GM10266 (cell line): Measurements from ENCODE around the gene SEMA4D.

ENCODE experiments used
- DNase-seq: peaks from one replicate; pipeline ENCODE4 v3.0.0; 2012; ENCODE audit errors: extremely low spot score
- CTCF ChIP-seq: IDR thresholded peaks from 2 replicates; pipeline ENCODE4 v1.5.1; 2012; ENCODE audit warnings: mild to moderate bottlenecking, low read depth; ENCODE audit not compliant: control insufficient read depth, insufficient read depth; ENCODE audit errors: missing control alignments

Gene SEMA4D

GRCh38 chr9:89390578-89391116, 107.3 kb downstream of the SEMA4D start:
- DNase-seq: no peak
- TF ChIP-seq CTCF: no peak

DNA sequence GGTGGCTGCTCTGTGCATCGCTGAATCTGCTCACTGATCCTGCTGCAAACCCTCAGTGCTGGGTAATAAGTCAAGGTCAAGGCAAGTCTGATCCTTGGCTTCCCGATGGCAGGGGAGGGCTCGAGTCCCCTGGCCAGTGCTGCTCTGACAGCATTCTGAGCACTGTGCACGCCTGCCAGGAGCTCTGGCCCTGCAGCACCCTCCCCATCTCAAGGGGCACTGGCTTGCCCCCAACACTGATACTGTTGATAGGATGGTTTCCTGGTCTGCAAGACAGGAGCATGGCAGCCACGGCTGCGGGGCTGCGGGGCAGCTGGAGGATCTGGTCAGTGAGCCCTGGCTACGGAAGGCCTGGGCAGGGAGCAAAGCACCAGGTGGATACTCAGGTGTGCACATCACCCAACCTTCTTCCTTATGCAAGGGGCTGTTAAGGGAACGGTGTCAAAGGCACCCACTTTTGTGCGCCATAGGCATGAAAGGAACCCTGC, 107.8 kb downstream of the SEMA4D start:
- no peak for TF ChIP-seq CTCF
- DNase-seq: no peak

- TF ChIP-seq CTCF: no peak
- DNase-seq: no peak
Measured at GRCh38 chr9:89388868-89389177, 109.1 kb downstream of the SEMA4D start.

DNA sequence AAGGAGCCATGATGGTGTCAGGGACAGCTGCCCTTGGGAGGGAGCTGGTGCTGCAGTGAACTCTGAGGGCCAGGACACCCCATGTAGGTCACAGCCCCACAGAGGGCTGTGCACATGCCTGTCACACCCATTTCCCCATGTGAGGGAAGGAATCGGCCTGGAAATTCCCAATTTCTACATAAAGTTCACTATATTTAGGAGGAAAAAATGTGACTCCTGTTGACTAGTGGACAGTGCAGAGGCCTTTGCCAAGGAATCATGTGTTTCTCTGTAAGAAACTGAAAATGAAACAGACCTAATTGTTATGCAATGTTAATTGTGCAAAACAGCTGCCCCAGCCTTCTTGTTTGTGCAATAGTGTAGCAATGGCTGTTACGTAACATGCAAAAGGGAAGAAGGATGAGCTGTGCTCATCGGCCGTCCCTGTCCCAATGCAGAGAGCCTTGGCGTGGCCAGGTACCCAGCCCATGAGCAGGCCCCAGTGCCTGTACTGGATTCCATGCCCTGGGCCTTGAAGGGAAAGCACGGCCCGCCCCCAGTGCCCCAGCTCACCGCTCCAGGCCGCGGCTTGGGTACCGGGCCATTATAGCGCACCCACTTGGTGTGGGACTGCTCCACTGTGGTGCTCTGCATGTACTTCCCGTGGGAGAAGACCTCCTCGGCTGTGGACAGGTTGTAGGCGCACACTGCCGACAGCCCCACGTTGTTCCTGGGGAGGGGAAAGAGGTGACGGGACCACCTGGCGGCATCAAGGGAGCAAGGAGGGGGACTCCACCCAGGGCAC, 109.6 kb downstream of the SEMA4D start:
- no peak for DNase-seq
- no peak for TF ChIP-seq CTCF

- TF ChIP-seq CTCF: no peak
- no peak for DNase-seq
Measured at GRCh38 chr9:89387197-89387849, 110.6 kb downstream of the SEMA4D start.

- no peak for DNase-seq
Measured at GRCh38 chr9:89386797-89387196, 111.1 kb downstream of the SEMA4D start.

More at GRCh38 chr9:89386797-89387196, 111.1 kb downstream of the SEMA4D start:
- no peak for TF ChIP-seq CTCF
